ENCODE results near the gene MT1M. TPM values are rescaled to one million over a fixed set of nuclear protein-coding genes. Genes with fewer than 3 reads are reported as not detected.
A peak's percentile ranks its signal among the peaks of the same experiment; 100 is the strongest.

The MT1M gene
- total and polyA plus RNA-seq, 2 experiments from 2014 or later = 1.1 to 4.7 TPM

DNA sequence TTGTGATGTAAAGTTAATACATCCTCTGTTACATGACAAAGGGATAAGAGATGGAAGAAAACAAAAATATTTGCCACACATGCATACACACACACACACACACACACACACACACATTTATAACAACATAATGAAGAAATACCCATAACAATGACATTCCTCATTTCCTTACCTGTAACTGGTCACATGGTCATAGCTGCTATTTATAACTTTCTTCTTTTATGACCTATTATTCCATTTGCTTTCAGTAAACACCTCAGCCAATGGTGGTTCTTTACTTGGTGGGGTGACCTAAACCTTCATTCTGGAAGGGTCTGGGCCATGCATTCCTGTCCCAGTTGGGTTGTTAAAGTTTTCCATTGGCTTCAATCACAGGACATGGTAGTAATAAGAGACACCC lies 18.8 kb upstream of the MT1M start:
- Mint-ChIP-seq H3K9me3 (no peaks in the 10 kb centered on the region), H3K27me3 (ENCODE audit: insufficient read depth, low read depth, poor library complexity) (peaks cover 72% of the 10 kb centered on the region), H3K27ac (no peak overlapping the region), H3K4me3 (no peak overlapping the region), H3K4me1 (peaks cover 31% of the 10 kb centered on the region), H3K36me3 (ENCODE audit: low read depth) (peaks cover 9% of the 10 kb centered on the region; the same call in 2 of the 3 replicates)
- H3K27ac ChIP-seq (ENCODE audit: low read depth) = no peak overlapping the region
- H3K36me3 ChIP-seq (ENCODE audit: insufficient read depth) = no peaks in the 10 kb centered on the region
- H3K4me1 ChIP-seq (ENCODE audit: insufficient read depth) = peaks cover 44% of the 10 kb centered on the region
- H3K4me3 ChIP-seq = no peak overlapping the region
- H3K27me3 ChIP-seq (ENCODE audit: insufficient read depth) = peaks cover 99% of the 10 kb centered on the region
- H3K4me2 ChIP-seq = no peak overlapping the region
- DNase-seq (ENCODE audit: low spot score) (no peak), ATAC-seq (no peak)
- no peaks in the 10 kb centered on the region for H3K9me2 ChIP-seq (ENCODE audit: insufficient read depth)
- H3F3A ChIP-seq (replicated peaks; ENCODE audit: low read depth) = peaks cover 11% of the 10 kb centered on the region; the same call in 1 of the 2 replicates
- 0 out of 2 replicates have a peak, but pooled peaks cover 4% of the 10 kb centered on the region for H4K20me1 ChIP-seq (replicated peaks; ENCODE audit: insufficient read depth)
- TF ChIP-seq POLR2AphosphoS5 (IDR thresholded peaks at IDR 0.05; ENCODE audit: low read depth) = no peak
- TF ChIP-seq, protein P1, sequence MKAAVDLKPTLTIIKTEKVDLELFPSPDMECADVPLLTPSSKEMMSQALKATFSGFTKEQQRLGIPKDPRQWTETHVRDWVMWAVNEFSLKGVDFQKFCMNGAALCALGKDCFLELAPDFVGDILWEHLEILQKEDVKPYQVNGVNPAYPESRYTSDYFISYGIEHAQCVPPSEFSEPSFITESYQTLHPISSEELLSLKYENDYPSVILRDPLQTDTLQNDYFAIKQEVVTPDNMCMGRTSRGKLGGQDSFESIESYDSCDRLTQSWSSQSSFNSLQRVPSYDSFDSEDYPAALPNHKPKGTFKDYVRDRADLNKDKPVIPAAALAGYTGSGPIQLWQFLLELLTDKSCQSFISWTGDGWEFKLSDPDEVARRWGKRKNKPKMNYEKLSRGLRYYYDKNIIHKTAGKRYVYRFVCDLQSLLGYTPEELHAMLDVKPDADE (IDR thresholded peaks at IDR 0.05) = no peak
- no peak overlapping the region for H2AFZ ChIP-seq
- H3K79me2 ChIP-seq (replicated peaks; ENCODE audit: insufficient read depth) = no peaks in the 10 kb centered on the region

GRCh38 chr16:56614549-56614991 lies 17.9 kb upstream of the MT1M start:
- H3K36me3 Mint-ChIP-seq (ENCODE audit: low read depth) = peaks cover 1% of the 10 kb centered on the region; the same call in 1 of the 3 replicates
- H3K36me3 ChIP-seq (ENCODE audit: insufficient read depth) = no peaks in the 10 kb centered on the region
- H3K4me2 ChIP-seq = no peak overlapping the region
- H4K20me1 ChIP-seq (replicated peaks; ENCODE audit: insufficient read depth) = 0 out of 2 replicates have a peak, but pooled peaks cover 9% of the 10 kb centered on the region
- DNase-seq (ENCODE audit: low spot score) (no peak), ATAC-seq (no peak)
- peaks cover 99% of the 10 kb centered on the region for H3K27me3 ChIP-seq (ENCODE audit: insufficient read depth)
- peaks cover 29% of the 10 kb centered on the region for H3K4me1 Mint-ChIP-seq
- no peak overlapping the region for H3K4me3 ChIP-seq
- peaks cover 38% of the 10 kb centered on the region for H3K4me1 ChIP-seq (ENCODE audit: insufficient read depth)
- H3F3A ChIP-seq (replicated peaks; ENCODE audit: low read depth) = peaks cover 6% of the 10 kb centered on the region; the same call in 1 of the 2 replicates
- peaks cover 72% of the 10 kb centered on the region for H3K27me3 Mint-ChIP-seq (ENCODE audit: insufficient read depth, low read depth, poor library complexity)
- H3K9me2 ChIP-seq (ENCODE audit: insufficient read depth) = no peaks in the 10 kb centered on the region
- H3K27ac Mint-ChIP-seq = no peak overlapping the region
- H2AFZ ChIP-seq = no peak overlapping the region
- no peak overlapping the region for H3K27ac ChIP-seq (ENCODE audit: low read depth)
- no peak for TF ChIP-seq ZNF331 (CRISPR knock-in tag; IDR thresholded peaks at IDR 0.05; ENCODE audit: low read depth)
- TF ChIP-seq EZH2 (IDR thresholded peaks at IDR 0.05; ENCODE audit: low read depth, unreplicated experiment) = peak; percentile 28
- TF ChIP-seq, protein P2, sequence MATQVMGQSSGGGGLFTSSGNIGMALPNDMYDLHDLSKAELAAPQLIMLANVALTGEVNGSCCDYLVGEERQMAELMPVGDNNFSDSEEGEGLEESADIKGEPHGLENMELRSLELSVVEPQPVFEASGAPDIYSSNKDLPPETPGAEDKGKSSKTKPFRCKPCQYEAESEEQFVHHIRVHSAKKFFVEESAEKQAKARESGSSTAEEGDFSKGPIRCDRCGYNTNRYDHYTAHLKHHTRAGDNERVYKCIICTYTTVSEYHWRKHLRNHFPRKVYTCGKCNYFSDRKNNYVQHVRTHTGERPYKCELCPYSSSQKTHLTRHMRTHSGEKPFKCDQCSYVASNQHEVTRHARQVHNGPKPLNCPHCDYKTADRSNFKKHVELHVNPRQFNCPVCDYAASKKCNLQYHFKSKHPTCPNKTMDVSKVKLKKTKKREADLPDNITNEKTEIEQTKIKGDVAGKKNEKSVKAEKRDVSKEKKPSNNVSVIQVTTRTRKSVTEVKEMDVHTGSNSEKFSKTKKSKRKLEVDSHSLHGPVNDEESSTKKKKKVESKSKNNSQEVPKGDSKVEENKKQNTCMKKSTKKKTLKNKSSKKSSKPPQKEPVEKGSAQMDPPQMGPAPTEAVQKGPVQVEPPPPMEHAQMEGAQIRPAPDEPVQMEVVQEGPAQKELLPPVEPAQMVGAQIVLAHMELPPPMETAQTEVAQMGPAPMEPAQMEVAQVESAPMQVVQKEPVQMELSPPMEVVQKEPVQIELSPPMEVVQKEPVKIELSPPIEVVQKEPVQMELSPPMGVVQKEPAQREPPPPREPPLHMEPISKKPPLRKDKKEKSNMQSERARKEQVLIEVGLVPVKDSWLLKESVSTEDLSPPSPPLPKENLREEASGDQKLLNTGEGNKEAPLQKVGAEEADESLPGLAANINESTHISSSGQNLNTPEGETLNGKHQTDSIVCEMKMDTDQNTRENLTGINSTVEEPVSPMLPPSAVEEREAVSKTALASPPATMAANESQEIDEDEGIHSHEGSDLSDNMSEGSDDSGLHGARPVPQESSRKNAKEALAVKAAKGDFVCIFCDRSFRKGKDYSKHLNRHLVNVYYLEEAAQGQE (IDR thresholded peaks at IDR 0.05; ENCODE audit: unreplicated experiment) = no peak
- H3K9me3 Mint-ChIP-seq = no peaks in the 10 kb centered on the region
- H3K4me3 Mint-ChIP-seq = no peak overlapping the region
- no peaks in the 10 kb centered on the region for H3K79me2 ChIP-seq (replicated peaks; ENCODE audit: insufficient read depth)

Data from GM23338 (cell line).